SU-DHL-6 (cell line): Measurements from ENCODE around the gene WNT3.

Experiments used
- CTCF ChIP-seq: fragments of 200-600 bp; sonication (generic); IDR thresholded peaks from one replicate; pipeline ENCODE4 v1.5.1; 2017; ENCODE audit warnings: antibody characterized with exemption, mild to moderate bottlenecking, low read length, moderate library complexity; ENCODE audit not compliant: insufficient read depth, poor library complexity, severe bottlenecking
- EZH2phosphoT487 ChIP-seq: fragments of 200-600 bp; sonication (generic), shearing (Covaris generic); conservative IDR thresholded peaks from 2 replicates; pipeline ENCODE4 v1.6.1; 2018; ENCODE audit warnings: mild to moderate bottlenecking, antibody characterized with exemption, low read length, moderate library complexity, mixed read lengths

GRCh38 chr17:46777943-46778915, 40.3 kb downstream of the WNT3 start:
- no peak for TF ChIP-seq CTCF
- TF ChIP-seq EZH2phosphoT487 = no peak
